ENCODE results near the gene LYRM7. TPM values are rescaled to one million over a fixed set of nuclear protein-coding genes. Genes with fewer than 3 reads are reported as not detected.

LYRM7 gene
- total and polyA plus RNA-seq, 10 of the 15 experiments (the other 5 are each of a cell fraction or from before 2014, with no cell fraction given): 9.2 to 68.8 (median 20.2) TPM

GRCh38 chr5:131209506-131210150, 38.9 kb downstream of the LYRM7 start (continued):
- peak; percentile 83 for TF ChIP-seq BCL3 (IDR thresholded peaks at IDR 0.05; ENCODE audit: borderline replicate concordance, insufficient read depth, low read depth, low read length, poor library complexity, severe bottlenecking)
- no peak for TF ChIP-seq E2F4 (IDR thresholded peaks at IDR 0.05; ENCODE audit: low read depth, low read length)
- peak; percentile 55; the same call in 1 of the 2 replicates for TF ChIP-seq HDGF (IDR thresholded peaks at IDR 0.05)
- no peak for TF ChIP-seq ZNF622 (IDR thresholded peaks at IDR 0.05)
- TF ChIP-seq CREB1 (IDR thresholded peaks at IDR 0.05; ENCODE audit: low read depth): 0 out of 2 replicates have a peak, but pooled peaks have one; percentile 9
- TF ChIP-seq BRCA1 (IDR thresholded peaks at IDR 0.05; ENCODE audit: low read depth, low read length): no peak
- TF ChIP-seq SMARCA5 (IDR thresholded peaks at IDR 0.05): peak; percentile 88
- TF ChIP-seq PKNOX1 (IDR thresholded peaks at IDR 0.05): peak; percentile 89
- TF ChIP-seq E4F1 (IDR thresholded peaks at IDR 0.05; ENCODE audit: borderline replicate concordance, partially characterized antibody): peak; percentile 85
- TF ChIP-seq EZH2 (IDR thresholded peaks at IDR 0.05; ENCODE audit: borderline replicate concordance, control insufficient read depth, low read depth, low read length): no peak
- TF ChIP-seq SMAD1 (IDR thresholded peaks at IDR 0.05; ENCODE audit: low read depth, partially characterized antibody): no peak
- TF ChIP-seq MTA2 (IDR thresholded peaks at IDR 0.05; ENCODE audit: low read depth): peak; percentile 99
- TF ChIP-seq STAT3 (IDR thresholded peaks at IDR 0.05; ENCODE audit: low read depth, low read length): 0 out of 2 replicates have a peak, but pooled peaks have one; percentile 37
- peak; percentile 5; the same call in 1 of the 2 replicates for TF ChIP-seq RAD21 (IDR thresholded peaks at IDR 0.05; ENCODE audit: insufficient read depth, low read depth, low read length)
- TF ChIP-seq PBX3 (IDR thresholded peaks at IDR 0.05; ENCODE audit: insufficient replicate concordance, low read depth, low read length): peak; percentile 75
- TF ChIP-seq TCF7 (IDR thresholded peaks at IDR 0.05; ENCODE audit: borderline replicate concordance): peak; percentile 76; the same call in 1 of the 2 replicates
- TF ChIP-seq ATF2 (IDR thresholded peaks at IDR 0.05; ENCODE audit: low read length): 0 out of 2 replicates have a peak, but pooled peaks have one; percentile 57
- no peak for TF ChIP-seq SRF (IDR thresholded peaks at IDR 0.05; ENCODE audit: low read depth in 2 of 2, low read length in 2 of 2)
